SK-N-MC (cell line): ENCODE measurements around the gene CNTN2.

ENCODE experiments used
- EZH2 ChIP-seq: fragments of 200-600 bp; sonication (generic); IDR thresholded peaks from one replicate; pipeline ENCODE4 v1.6.1; 2017; ENCODE audit warnings: antibody characterized with exemption
- FOXP2 ChIP-seq: optimal IDR thresholded peaks from 2 replicates; pipeline ENCODE3; 2011; ENCODE audit warnings: mild to moderate bottlenecking, moderate library complexity; ENCODE audit not compliant: insufficient read depth; ENCODE audit errors: extremely low read length, control extremely low read depth
- POLR2AphosphoS5 ChIP-seq: IDR thresholded peaks from 2 replicates; pipeline ENCODE4 v1.6.1; 2012; ENCODE audit warnings: mild to moderate bottlenecking, low read depth, low read length, borderline replicate concordance

DNA sequence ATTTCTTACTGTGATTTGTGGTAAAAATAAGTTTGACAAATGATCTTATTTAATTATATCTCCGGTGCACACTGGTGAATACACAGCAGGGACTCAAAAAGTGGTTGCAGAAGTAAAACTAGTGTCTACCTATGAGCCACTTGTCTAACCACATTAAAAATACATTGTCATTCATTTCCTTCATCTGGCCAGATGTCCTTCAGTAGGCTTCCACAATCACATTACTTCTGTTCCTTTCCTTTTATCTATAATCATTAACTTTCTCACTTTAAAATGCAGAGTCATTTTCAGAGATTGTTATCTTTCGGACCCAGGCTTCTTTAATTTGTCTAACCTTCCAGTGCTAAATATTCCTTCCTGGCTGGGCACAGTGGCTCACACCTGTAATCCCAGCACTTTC is 75.7 kb downstream of the CNTN2 start:
- TF ChIP-seq EZH2 (no peak), POLR2AphosphoS5 (no peak), FOXP2 (no peak)
